Measurements from ENCODE around the gene MYO1B. TPM values are rescaled to one million over a fixed set of nuclear protein-coding genes. Genes with fewer than 3 reads are reported as not detected.

The MYO1B gene
- total RNA-seq, 1 experiment from 2014 or later = 43.2 TPM

DNA sequence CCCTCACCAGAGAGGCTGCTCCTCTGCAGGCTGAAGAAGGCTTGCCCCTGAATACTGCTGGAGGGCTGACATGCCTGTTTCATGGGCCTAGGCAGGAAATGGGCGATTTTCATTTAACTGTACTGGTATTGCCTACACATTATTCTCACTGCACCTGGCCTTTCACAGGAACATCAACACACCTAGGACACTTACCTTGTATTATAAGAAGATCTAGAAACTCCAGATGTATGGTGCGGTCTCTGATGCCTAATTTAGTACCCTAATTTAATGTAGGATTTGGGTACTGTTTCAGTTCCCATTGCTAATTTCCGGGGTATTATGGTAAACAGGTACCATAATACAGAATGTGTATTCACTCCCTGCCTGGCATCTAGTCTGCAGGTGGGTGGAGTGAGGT, 146.0 kb downstream of the MYO1B start:
- no peak overlapping the region for H3K23ac ChIP-seq (ENCODE audit: insufficient read length, low read depth, low read length)
- H3K27ac Mint-ChIP-seq = peak overlapping the region in 1 of 3 experiments; percentile 34; a peak in 2 of 7 replicates
- no peak overlapping the region for H4K5ac ChIP-seq (ENCODE audit: insufficient read length, low read depth, low read length)
- no peaks in the 10 kb centered on the region for H3K23me2 ChIP-seq (ENCODE audit: insufficient read length, low read depth, low read length, poor library complexity, severe bottlenecking)
- no peak overlapping the region for H4K91ac ChIP-seq (ENCODE audit: insufficient read length, low read depth, low read length)
- H2BK120ac ChIP-seq (ENCODE audit: low read depth, low read length, poor library complexity, severe bottlenecking) = no peak overlapping the region
- WGBS (ENCODE audit: extremely low coverage, insufficient read length, low lambda C conversion rate) = no CpG with 5 or more reads among the region's 3 CpGs
- H3K4me1 ChIP-seq (ENCODE audit: insufficient read depth, low read length) = no peaks in the 10 kb centered on the region
- no peak overlapping the region for H3K4me3 Mint-ChIP-seq
- H4K20me1 ChIP-seq (ENCODE audit: control insufficient read depth, insufficient read depth, insufficient read length) = no peaks in the 10 kb centered on the region
- H3K4me1 Mint-ChIP-seq = no peaks in the 10 kb centered on the region
- H3K27me3 ChIP-seq (ENCODE audit: insufficient read depth, low read length) = no peaks in the 10 kb centered on the region
- no peak overlapping the region for H3T11ph ChIP-seq (ENCODE audit: low read length)
- H3K9me3 Mint-ChIP-seq = peaks cover under 1 to 1% of the 10 kb centered on the region in 2 experiments; a peak in 2 of 5 replicates
- peaks cover 41 to 80% (median 68%) of the 10 kb centered on the region in 3 experiments for H3K36me3 Mint-ChIP-seq (ENCODE audit: insufficient read depth in 1 of 3, low read depth in 3 of 3)
- no peak overlapping the region for H3K18ac ChIP-seq (ENCODE audit: insufficient read length, low read depth, low read length)
- H3K27me3 Mint-ChIP-seq (ENCODE audit: low read depth) = no peaks in the 10 kb centered on the region
- H2BK15ac ChIP-seq (ENCODE audit: low read depth, low read length) = no peak overlapping the region
- TF ChIP-seq, protein P1, sequence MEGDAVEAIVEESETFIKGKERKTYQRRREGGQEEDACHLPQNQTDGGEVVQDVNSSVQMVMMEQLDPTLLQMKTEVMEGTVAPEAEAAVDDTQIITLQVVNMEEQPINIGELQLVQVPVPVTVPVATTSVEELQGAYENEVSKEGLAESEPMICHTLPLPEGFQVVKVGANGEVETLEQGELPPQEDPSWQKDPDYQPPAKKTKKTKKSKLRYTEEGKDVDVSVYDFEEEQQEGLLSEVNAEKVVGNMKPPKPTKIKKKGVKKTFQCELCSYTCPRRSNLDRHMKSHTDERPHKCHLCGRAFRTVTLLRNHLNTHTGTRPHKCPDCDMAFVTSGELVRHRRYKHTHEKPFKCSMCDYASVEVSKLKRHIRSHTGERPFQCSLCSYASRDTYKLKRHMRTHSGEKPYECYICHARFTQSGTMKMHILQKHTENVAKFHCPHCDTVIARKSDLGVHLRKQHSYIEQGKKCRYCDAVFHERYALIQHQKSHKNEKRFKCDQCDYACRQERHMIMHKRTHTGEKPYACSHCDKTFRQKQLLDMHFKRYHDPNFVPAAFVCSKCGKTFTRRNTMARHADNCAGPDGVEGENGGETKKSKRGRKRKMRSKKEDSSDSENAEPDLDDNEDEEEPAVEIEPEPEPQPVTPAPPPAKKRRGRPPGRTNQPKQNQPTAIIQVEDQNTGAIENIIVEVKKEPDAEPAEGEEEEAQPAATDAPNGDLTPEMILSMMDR (conservative IDR thresholded peaks at IDR 0.05) = no peak
- no peak for DNase-seq
- no peaks in the 10 kb centered on the region for H3K79me2 ChIP-seq (ENCODE audit: insufficient read depth, low read length)
- H4K8ac ChIP-seq (replicated peaks; ENCODE audit: insufficient read length, low read depth, low read length) = no peak overlapping the region
- no peak overlapping the region for H2BK5ac ChIP-seq (ENCODE audit: insufficient read length, low read length)
- H3K9me3 ChIP-seq (ENCODE audit: control insufficient read depth, low read depth, low read length) = no peaks in the 10 kb centered on the region
- H3K79me1 ChIP-seq (ENCODE audit: insufficient read depth, low read depth, low read length, poor library complexity, severe bottlenecking) = no peaks in the 10 kb centered on the region
- H3K4ac ChIP-seq (ENCODE audit: low read depth, low read length) = no peak overlapping the region
- H2AFZ ChIP-seq (ENCODE audit: low read length) = no peak overlapping the region
- no peak overlapping the region for H3K14ac ChIP-seq (ENCODE audit: insufficient read depth, low read length)
- no peak overlapping the region for H2BK12ac ChIP-seq (ENCODE audit: insufficient read length, low read depth, low read length)
- H3K56ac ChIP-seq (ENCODE audit: insufficient read length, low read depth, low read length) = no peak overlapping the region
- no peak overlapping the region for H3K27ac ChIP-seq (ENCODE audit: insufficient read length, low read depth, low read length)
- no peak overlapping the region for H3K4me2 ChIP-seq (ENCODE audit: insufficient read depth, insufficient read length, low read length)
- no peak overlapping the region for H3K9ac ChIP-seq (ENCODE audit: extremely low read depth, insufficient read length, low read length)
- no peak overlapping the region for H2BK20ac ChIP-seq (ENCODE audit: low read depth, low read length, poor library complexity, severe bottlenecking)
- H2AK5ac ChIP-seq (ENCODE audit: insufficient read length, low read length) = no peak overlapping the region

All from H9 (cell line).